Right lobe of liver (tissue), 4 donors: Measurements from ENCODE around the gene CPT2.

ENCODE experiments used
- POLR2A ChIP-seq: fragments of 450-650 bp; IDR thresholded peaks from one replicate; pipeline ENCODE4 v1.6.1; 2017; ENCODE audit warnings: antibody characterized with exemption, mild to moderate bottlenecking
- TF ChIP-seq, protein P1 (sequence below), 4 donors: fragments of 200-600 bp in 3 of 4; fragments of 450-650 bp in 1 of 4; IDR thresholded peaks; one replicate each; pipeline versions ENCODE4 v1.5.1 to v1.8.0; 2016 to 2022; ENCODE audit warnings: antibody characterized with exemption in 4 of 4, mild to moderate bottlenecking in 2 of 4
- donor health status: DM: no; HTN: no; CAD: no.
- donor health status: DM: no; HTN: no; CAD: no.
- donor health status: DM: no; HTN: yes; CAD: no.

- TF ChIP-seq, protein P1, sequence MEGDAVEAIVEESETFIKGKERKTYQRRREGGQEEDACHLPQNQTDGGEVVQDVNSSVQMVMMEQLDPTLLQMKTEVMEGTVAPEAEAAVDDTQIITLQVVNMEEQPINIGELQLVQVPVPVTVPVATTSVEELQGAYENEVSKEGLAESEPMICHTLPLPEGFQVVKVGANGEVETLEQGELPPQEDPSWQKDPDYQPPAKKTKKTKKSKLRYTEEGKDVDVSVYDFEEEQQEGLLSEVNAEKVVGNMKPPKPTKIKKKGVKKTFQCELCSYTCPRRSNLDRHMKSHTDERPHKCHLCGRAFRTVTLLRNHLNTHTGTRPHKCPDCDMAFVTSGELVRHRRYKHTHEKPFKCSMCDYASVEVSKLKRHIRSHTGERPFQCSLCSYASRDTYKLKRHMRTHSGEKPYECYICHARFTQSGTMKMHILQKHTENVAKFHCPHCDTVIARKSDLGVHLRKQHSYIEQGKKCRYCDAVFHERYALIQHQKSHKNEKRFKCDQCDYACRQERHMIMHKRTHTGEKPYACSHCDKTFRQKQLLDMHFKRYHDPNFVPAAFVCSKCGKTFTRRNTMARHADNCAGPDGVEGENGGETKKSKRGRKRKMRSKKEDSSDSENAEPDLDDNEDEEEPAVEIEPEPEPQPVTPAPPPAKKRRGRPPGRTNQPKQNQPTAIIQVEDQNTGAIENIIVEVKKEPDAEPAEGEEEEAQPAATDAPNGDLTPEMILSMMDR (IDR thresholded peaks at IDR 0.05), result peak; percentile 77 to 95 (median 86)
- TF ChIP-seq POLR2A, result no peak
These were observed 14.5 kb upstream of the CPT2 start for GRCh38 chr1:53182111-53182593.
